A549 (cell line): ENCODE measurements around the gene BCAS1. TPM values are rescaled to one million over a fixed set of nuclear protein-coding genes. Genes with fewer than 3 reads are reported as not detected.

ENCODE experiments used
- ATAC-seq, 2 experiments: fragments of 200-7000 bp in 1 of 2; fragments of >200 bp in 1 of 2; cut with Nextera tagmentation in 1 of 2; cut with Tn5 transposase in 1 of 2; 3 replicates each; pipeline versions ENCODE4 v1.8.0 to v1.9.1; 2018 to 2020; ENCODE audit warnings: mild to moderate bottlenecking in 1 of 2, moderate library complexity in 1 of 2
- CTCF ChIA-PET: fragments of 300-600 bp; sonication (Branson Sonifier 250); formaldehyde crosslinking; extraction: SDS; loops from one replicate; lab custom pipeline; 2021; ENCODE audit warnings: antibody characterized with exemption, inconsistent platforms; lab: Yijun Ruan, JAX
- POLR2A ChIA-PET: fragments of 350-600 bp; formaldehyde crosslinking; extraction: SDS; loops from one replicate; lab custom pipeline; 2021; ENCODE audit warnings: antibody characterized with exemption, inconsistent platforms; lab: Yijun Ruan, JAX
- DNase-seq, 2 experiments: peaks; one replicate each; pipeline versions ENCODE4 v3.0.0 to v3.0.0-alpha.2; 2011 to 2016; ENCODE audit warnings: low read depth in 1 of 2, low spot score in 1 of 2
- FAIRE-seq: peaks from 2 replicates; lab custom pipeline; 2011; peaks lifted over from hg19 to GRCh38; lab: Jason Lieb, UNC
- H3K27ac ChIP-seq, 2 experiments: fragments of >200 bp; sonication (Bioruptor Twin); formaldehyde crosslinking; 3 replicates each; pipeline ENCODE4 v1.5.1; 2016 to 2017
- H3K4me1 ChIP-seq: fragments of >200 bp; sonication (Bioruptor Twin); formaldehyde crosslinking; 3 replicates; pipeline ENCODE4 v1.6.1; 2016
- H3K4me2 ChIP-seq: fragments of >200 bp; sonication (Bioruptor Twin); formaldehyde crosslinking; 3 replicates; pipeline ENCODE4 v1.6.1; 2016
- H3K4me3 ChIP-seq: fragments of >200 bp; sonication (Bioruptor Twin); formaldehyde crosslinking; 3 replicates; pipeline ENCODE4 v1.5.1; 2016
- H3K9me3 ChIP-seq: fragments of >200 bp; sonication (Bioruptor Twin); formaldehyde crosslinking; 3 replicates; pipeline ENCODE4 v1.6.1; 2016
- CBX2 ChIP-seq: fragments of 200-600 bp; sonication (generic); IDR thresholded peaks from 2 replicates; pipeline ENCODE4 v1.6.1; 2016; ENCODE audit warnings: low read depth, mild to moderate bottlenecking, borderline replicate concordance
- CEBPB ChIP-seq, 2 experiments: fragments of >200 bp in 1 of 2; sonication (Bioruptor Twin) in 1 of 2; formaldehyde crosslinking in 1 of 2; IDR thresholded peaks; 2 replicates each; pipeline ENCODE4 v1.6.1; 2012 to 2016
- EHF ChIP-seq: fragments of 250-450 bp; sonication (Bioruptor Pico); IDR thresholded peaks from 2 replicates; pipeline ENCODE4 v1.5.0; 2020; ENCODE audit warnings: mild to moderate bottlenecking
- EP300 ChIP-seq, 2 experiments: fragments of >200 bp; sonication (Bioruptor Twin); formaldehyde crosslinking; IDR thresholded peaks; 2 replicates in 1 of 2; 3 replicates in 1 of 2; pipeline ENCODE4 v1.6.1; 2016 to 2017
- ESRRA ChIP-seq: fragments of 150-350 bp; IDR thresholded peaks from 2 replicates; pipeline ENCODE4 v1.6.1; 2014; ENCODE audit warnings: mild to moderate bottlenecking, low read length, borderline replicate concordance
- FOSB ChIP-seq: fragments of 250-450 bp; sonication (Bioruptor Pico); IDR thresholded peaks from 2 replicates; pipeline ENCODE4 v1.5.0; 2020; ENCODE audit warnings: mild to moderate bottlenecking, moderate library complexity
- FOSL2 ChIP-seq, 2 experiments: fragments of 450-650 bp in 1 of 2; fragments of >200 bp in 1 of 2; sonication (Bioruptor Twin) in 1 of 2; formaldehyde crosslinking; IDR thresholded peaks; 2 replicates each; pipeline versions ENCODE4 v1.5.0 to v1.6.1; 2016 to 2020; ENCODE audit warnings: mild to moderate bottlenecking in 1 of 2, moderate library complexity in 1 of 2
- FOXS1 ChIP-seq: fragments of 250-450 bp; sonication (Bioruptor Pico); IDR thresholded peaks from 2 replicates; pipeline ENCODE4 v1.5.0; 2020; ENCODE audit warnings: mild to moderate bottlenecking, moderate library complexity
- GATA3 ChIP-seq: IDR thresholded peaks from 2 replicates; pipeline ENCODE4 v1.6.1; 2012; ENCODE audit warnings: borderline replicate concordance
- HEYL ChIP-seq: fragments of 250-450 bp; sonication (Bioruptor Pico); IDR thresholded peaks from 2 replicates; pipeline ENCODE4 v1.8.0; 2021; ENCODE audit warnings: mild to moderate bottlenecking, moderate library complexity
- HOXA7 ChIP-seq: fragments of 250-450 bp; sonication (Bioruptor Pico); IDR thresholded peaks from 2 replicates; pipeline ENCODE4 v1.5.0; 2020; ENCODE audit warnings: mild to moderate bottlenecking, moderate library complexity
- HOXB13 ChIP-seq: fragments of 250-450 bp; sonication (Bioruptor Pico); IDR thresholded peaks from 2 replicates; pipeline ENCODE4 v1.5.0; 2020; ENCODE audit warnings: low read depth, mild to moderate bottlenecking, moderate library complexity
- HOXB5 ChIP-seq: fragments of 250-450 bp; sonication (Bioruptor Pico); IDR thresholded peaks from 2 replicates; pipeline ENCODE4 v1.5.0; 2020; ENCODE audit warnings: mild to moderate bottlenecking, moderate library complexity
- JUN ChIP-seq, 2 experiments: fragments of >200 bp; sonication (Bioruptor Twin); formaldehyde crosslinking; IDR thresholded peaks; 2 replicates in 1 of 2; 3 replicates in 1 of 2; pipeline ENCODE4 v1.6.1; 2016 to 2017
- JUNB ChIP-seq: fragments of >200 bp; sonication (Bioruptor Twin); formaldehyde crosslinking; IDR thresholded peaks from 2 replicates; pipeline ENCODE4 v1.6.1; 2016
- KDM1A ChIP-seq: fragments of 200-600 bp; sonication (generic); IDR thresholded peaks from 2 replicates; pipeline ENCODE4 v1.6.1; 2016; ENCODE audit warnings: low read depth, mild to moderate bottlenecking
- NPAS2 ChIP-seq: fragments of 250-450 bp; sonication (Bioruptor Pico); IDR thresholded peaks from 2 replicates; pipeline ENCODE4 v1.8.0; 2022; ENCODE audit warnings: mild to moderate bottlenecking, moderate library complexity, borderline replicate concordance
- RARB ChIP-seq: fragments of 250-450 bp; sonication (Bioruptor Pico); IDR thresholded peaks from 2 replicates; pipeline ENCODE4 v1.8.0; 2021; ENCODE audit warnings: mild to moderate bottlenecking, moderate library complexity
- SMC3 ChIP-seq: fragments of >200 bp; sonication (Bioruptor Twin); formaldehyde crosslinking; IDR thresholded peaks from 3 replicates; pipeline ENCODE4 v1.6.1; 2018; ENCODE audit warnings: inconsistent platforms
- TFCP2L1 ChIP-seq: fragments of 250-450 bp; sonication (Bioruptor Pico); IDR thresholded peaks from 2 replicates; pipeline ENCODE4 v1.5.0; 2021; ENCODE audit warnings: mild to moderate bottlenecking
- ZSCAN20 ChIP-seq: fragments of 250-450 bp; sonication (Bioruptor Pico); IDR thresholded peaks from 2 replicates; pipeline ENCODE4 v1.8.0; 2022; ENCODE audit warnings: mild to moderate bottlenecking, moderate library complexity
- WGBS: methylation state at CpG from one replicate; pipeline ENCODE4 v1.1.6; 2017; ENCODE audit errors: missing lambda C conversion rate; 5-methylcytosine and 5-hydroxymethylcytosine counted together
- polyA plus RNA-seq, 4 experiments: library from polyadenylated mRNA; depleted of rRNA in 3 of 4; stranded (reverse); fragments of >200 nt; fragmentation: RNase III in 1 of 4; extraction: RNeasy Plus Mini Kit Qiagen cat#74134 plus additional on column Dnase treatment in 1 of 4; gene quantifications; 2 replicates in 3 of 4; 3 replicates in 1 of 4; pipeline ENCODE4 v1.2.3, GENCODE V29; 2011 to 2017
- TF ChIP-seq, protein P1 (sequence below): fragments of >200 bp; sonication (Bioruptor Twin); formaldehyde crosslinking; IDR thresholded peaks from 3 replicates; pipeline ENCODE4 v1.6.1; 2016
- TF ChIP-seq, protein P2 (sequence below): IDR thresholded peaks from 2 replicates; pipeline ENCODE4 v1.6.1; 2012
- TF ChIP-seq, protein P3 (sequence below): fragments of 250-450 bp; sonication (Bioruptor Pico); IDR thresholded peaks from 2 replicates; pipeline ENCODE4 v1.5.0; 2021; ENCODE audit warnings: mild to moderate bottlenecking, moderate library complexity, borderline replicate concordance
- TF ChIP-seq, protein P4 (sequence below): fragments of >200 bp; sonication (Bioruptor Twin); formaldehyde crosslinking; IDR thresholded peaks from 2 replicates; pipeline ENCODE4 v1.6.1; 2016
- TF ChIP-seq, protein P5 (sequence below): IDR thresholded peaks from 2 replicates; pipeline ENCODE4 v1.6.1; 2012

Gene BCAS1
- polyA plus RNA-seq, 2 of the 4 experiments (the other 2 are of a cell fraction): 1.4 to 3.9 TPM

DNA sequence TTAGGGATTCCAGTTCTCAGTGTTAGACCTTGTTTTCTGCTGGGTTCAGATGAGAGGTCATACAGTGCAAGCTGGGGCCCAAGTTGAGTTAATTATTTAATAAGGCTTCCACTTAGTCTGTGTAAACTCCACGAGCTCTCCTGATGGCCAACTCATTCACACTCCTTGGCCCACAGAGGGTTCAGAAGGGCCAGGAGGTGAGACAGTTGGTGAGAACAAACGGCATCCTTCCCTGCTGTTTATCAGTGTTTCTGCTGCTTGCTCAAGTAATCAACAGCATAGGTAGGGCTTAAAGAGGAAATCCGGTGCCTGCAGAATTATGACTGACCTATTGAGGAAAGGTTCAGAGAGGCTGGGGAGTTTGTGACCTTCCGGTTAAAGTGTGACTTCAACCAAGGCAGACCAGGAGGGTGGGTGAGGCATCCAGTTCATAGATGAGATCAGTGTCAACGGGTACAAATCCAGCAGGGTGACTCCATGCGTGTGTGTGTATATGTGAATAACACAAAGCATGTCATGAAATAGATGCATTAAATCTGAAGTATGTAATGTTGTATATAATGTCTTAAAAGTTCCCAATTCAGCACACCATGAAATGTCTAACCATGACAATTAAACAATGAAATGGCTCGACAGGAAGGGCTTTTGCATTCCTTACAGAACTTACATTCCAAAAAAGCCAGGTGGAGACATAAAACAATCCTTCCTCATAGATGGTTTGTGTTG lies 37.4 kb upstream of the BCAS1 start:
- POLR2A ChIA-PET: interaction anchor here (1.5 kb wide), 1 partner anchor 8 kb away, joined by 3 read pairs; no protein-coding TSS in a partner anchor
- H3K4me3 ChIP-seq: no peak overlapping the region
- H3K27ac ChIP-seq: peak overlapping the region; percentile 94 to 98
- DNase-seq (peak; percentile 57 to 98), FAIRE-seq (peak; percentile 78), ATAC-seq (peak; percentile 75 to 90)
- CTCF ChIA-PET: interaction anchor here (1.1 to 19.2 kb wide), 6 partner anchors 7 to 97 kb away, joined by 3 to 655 read pairs (median 22); partner anchors contain the start of gene PFDN4
- H3K4me1 ChIP-seq: peaks cover 72% of the 10 kb centered on the region
- H3K9me3 ChIP-seq: peaks cover 16% of the 10 kb centered on the region
- peak overlapping the region; percentile 55 for H3K4me2 ChIP-seq
- WGBS: 2% methylated on average over 7 of the region's 7 CpGs
- TF ChIP-seq TFCP2L1: 0 out of 2 replicates have a peak, but pooled peaks have one; percentile 43
- TF ChIP-seq HOXB13: peak; percentile 79; the same call in 1 of the 2 replicates
- TF ChIP-seq, protein P1, sequence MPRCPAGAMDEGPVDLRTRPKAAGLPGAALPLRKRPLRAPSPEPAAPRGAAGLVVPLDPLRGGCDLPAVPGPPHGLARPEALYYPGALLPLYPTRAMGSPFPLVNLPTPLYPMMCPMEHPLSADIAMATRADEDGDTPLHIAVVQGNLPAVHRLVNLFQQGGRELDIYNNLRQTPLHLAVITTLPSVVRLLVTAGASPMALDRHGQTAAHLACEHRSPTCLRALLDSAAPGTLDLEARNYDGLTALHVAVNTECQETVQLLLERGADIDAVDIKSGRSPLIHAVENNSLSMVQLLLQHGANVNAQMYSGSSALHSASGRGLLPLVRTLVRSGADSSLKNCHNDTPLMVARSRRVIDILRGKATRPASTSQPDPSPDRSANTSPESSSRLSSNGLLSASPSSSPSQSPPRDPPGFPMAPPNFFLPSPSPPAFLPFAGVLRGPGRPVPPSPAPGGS: 0 out of 3 replicates have a peak, but pooled peaks have one; percentile 16
- no peak for TF ChIP-seq KDM1A
- peak; percentile 39; the same call in 1 of the 2 replicates for TF ChIP-seq FOXS1
- TF ChIP-seq HOXB5 (CRISPR knock-in tag): no peak; the same call in 1 of the 2 replicates
- TF ChIP-seq, protein P2, sequence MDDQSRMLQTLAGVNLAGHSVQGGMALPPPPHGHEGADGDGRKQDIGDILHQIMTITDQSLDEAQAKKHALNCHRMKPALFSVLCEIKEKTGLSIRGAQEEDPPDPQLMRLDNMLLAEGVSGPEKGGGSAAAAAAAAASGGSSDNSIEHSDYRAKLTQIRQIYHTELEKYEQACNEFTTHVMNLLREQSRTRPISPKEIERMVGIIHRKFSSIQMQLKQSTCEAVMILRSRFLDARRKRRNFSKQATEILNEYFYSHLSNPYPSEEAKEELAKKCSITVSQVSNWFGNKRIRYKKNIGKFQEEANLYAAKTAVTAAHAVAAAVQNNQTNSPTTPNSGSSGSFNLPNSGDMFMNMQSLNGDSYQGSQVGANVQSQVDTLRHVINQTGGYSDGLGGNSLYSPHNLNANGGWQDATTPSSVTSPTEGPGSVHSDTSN: peak; percentile 79
- peak; percentile 48; the same call in 1 of the 2 replicates for TF ChIP-seq EHF (CRISPR knock-in tag)
- no peak for TF ChIP-seq SMC3
- TF ChIP-seq FOSL2 (IDR thresholded peaks at IDR 0.05): no peak
- TF ChIP-seq FOSL2 (CRISPR knock-in tag; IDR thresholded peaks at IDR 0.05): peak; percentile 78
- peak; percentile 80 for TF ChIP-seq HOXA7 (CRISPR knock-in tag)
- no peak for TF ChIP-seq ESRRA
- peak; percentile 97 for TF ChIP-seq RARB
- TF ChIP-seq NPAS2 (CRISPR knock-in tag): no peak
- peak; percentile 12; the same call in 1 of the 2 replicates for TF ChIP-seq ZSCAN20 (CRISPR knock-in tag)
- TF ChIP-seq EP300 (IDR thresholded peaks at IDR 0.05): peak; percentile 40 to 82; a peak in 3 of 5 replicates
- TF ChIP-seq FOSB (CRISPR knock-in tag): peak; percentile 77
- TF ChIP-seq, protein P3, sequence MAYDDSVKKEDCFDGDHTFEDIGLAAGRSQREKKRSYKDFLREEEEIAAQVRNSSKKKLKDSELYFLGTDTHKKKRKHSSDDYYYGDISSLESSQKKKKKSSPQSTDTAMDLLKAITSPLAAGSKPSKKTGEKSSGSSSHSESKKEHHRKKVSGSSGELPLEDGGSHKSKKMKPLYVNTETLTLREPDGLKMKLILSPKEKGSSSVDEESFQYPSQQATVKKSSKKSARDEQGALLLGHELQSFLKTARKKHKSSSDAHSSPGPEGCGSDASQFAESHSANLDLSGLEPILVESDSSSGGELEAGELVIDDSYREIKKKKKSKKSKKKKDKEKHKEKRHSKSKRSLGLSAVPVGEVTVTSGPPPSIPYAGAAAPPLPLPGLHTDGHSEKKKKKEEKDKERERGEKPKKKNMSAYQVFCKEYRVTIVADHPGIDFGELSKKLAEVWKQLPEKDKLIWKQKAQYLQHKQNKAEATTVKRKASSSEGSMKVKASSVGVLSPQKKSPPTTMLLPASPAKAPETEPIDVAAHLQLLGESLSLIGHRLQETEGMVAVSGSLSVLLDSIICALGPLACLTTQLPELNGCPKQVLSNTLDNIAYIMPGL (CRISPR knock-in tag): 0 out of 2 replicates have a peak, but pooled peaks have one; percentile 9
- TF ChIP-seq JUN (IDR thresholded peaks at IDR 0.05): peak in 1 of 2 experiments; percentile 71; a peak in 3 of 5 replicates
- TF ChIP-seq JUNB: 0 out of 2 replicates have a peak, but pooled peaks have one; percentile 35
- TF ChIP-seq GATA3: peak; percentile 97
- TF ChIP-seq HEYL: 0 out of 2 replicates have a peak, but pooled peaks have one; percentile 23
- TF ChIP-seq, protein P4, sequence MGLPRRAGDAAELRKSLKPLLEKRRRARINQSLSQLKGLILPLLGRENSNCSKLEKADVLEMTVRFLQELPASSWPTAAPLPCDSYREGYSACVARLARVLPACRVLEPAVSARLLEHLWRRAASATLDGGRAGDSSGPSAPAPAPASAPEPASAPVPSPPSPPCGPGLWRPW: no peak
- TF ChIP-seq CBX2: no peak
- peak in 1 of 2 experiments; percentile 78; a peak in 2 of 4 replicates for TF ChIP-seq CEBPB (IDR thresholded peaks at IDR 0.05)
- TF ChIP-seq, protein P5, sequence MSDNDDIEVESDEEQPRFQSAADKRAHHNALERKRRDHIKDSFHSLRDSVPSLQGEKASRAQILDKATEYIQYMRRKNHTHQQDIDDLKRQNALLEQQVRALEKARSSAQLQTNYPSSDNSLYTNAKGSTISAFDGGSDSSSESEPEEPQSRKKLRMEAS: peak; percentile 81
